ENCODE results near the gene KIF16B.

Gene KIF16B

GRCh38 chr20:16353417-16353781, 219.8 kb downstream of the KIF16B start:
- H3K27me3 ChIP-seq (ENCODE audit: insufficient read depth, poor library complexity, severe bottlenecking): no peaks in the 10 kb centered on the region
- no peak overlapping the region for H3K27ac ChIP-seq (replicated peaks)
- no peak for DNase-seq (ENCODE audit: low read depth in 1 of 2, low spot score in 1 of 2)
- no peak overlapping the region for H3K4me3 ChIP-seq (replicated peaks; ENCODE audit: insufficient read depth, low read length)
- TF ChIP-seq SPI1 (IDR thresholded peaks at IDR 0.05; ENCODE audit: borderline replicate concordance, low read depth) (no peak), POLR2AphosphoS5 (IDR thresholded peaks at IDR 0.05; ENCODE audit: low read depth) (no peak), CTCF (IDR thresholded peaks at IDR 0.05; ENCODE audit: insufficient read depth, low read length) (no peak), REST (IDR thresholded peaks at IDR 0.05; ENCODE audit: insufficient replicate concordance, low read depth) (no peak), GABPA (IDR thresholded peaks at IDR 0.05; ENCODE audit: low read depth) (no peak)

- DNase-seq (ENCODE audit: low read depth in 1 of 2, low spot score in 1 of 2): no peak
- Histone ChIP-seq H3K4me3 (replicated peaks; ENCODE audit: insufficient read depth, low read length) (no peak overlapping the region), H3K27ac (replicated peaks) (no peak overlapping the region), H3K27me3 (ENCODE audit: insufficient read depth, poor library complexity, severe bottlenecking) (no peaks in the 10 kb centered on the region)
- TF ChIP-seq REST (IDR thresholded peaks at IDR 0.05; ENCODE audit: insufficient replicate concordance, low read depth) (no peak), SPI1 (IDR thresholded peaks at IDR 0.05; ENCODE audit: borderline replicate concordance, low read depth) (no peak), CTCF (IDR thresholded peaks at IDR 0.05; ENCODE audit: insufficient read depth, low read length) (no peak), POLR2AphosphoS5 (IDR thresholded peaks at IDR 0.05; ENCODE audit: low read depth) (no peak), GABPA (IDR thresholded peaks at IDR 0.05; ENCODE audit: low read depth) (no peak)
These were observed 220.4 kb downstream of the KIF16B start for GRCh38 chr20:16352751-16353416.

- Histone ChIP-seq H3K4me3 (replicated peaks; ENCODE audit: insufficient read depth, low read length) (no peak overlapping the region), H3K27me3 (ENCODE audit: insufficient read depth, poor library complexity, severe bottlenecking) (no peaks in the 10 kb centered on the region), H3K27ac (replicated peaks) (no peak overlapping the region)
- no peak for TF ChIP-seq REST (IDR thresholded peaks at IDR 0.05; ENCODE audit: insufficient replicate concordance, low read depth)
- no peak for TF ChIP-seq GABPA (IDR thresholded peaks at IDR 0.05; ENCODE audit: low read depth)
- TF ChIP-seq POLR2AphosphoS5 (IDR thresholded peaks at IDR 0.05; ENCODE audit: low read depth): no peak
- no peak for TF ChIP-seq SPI1 (IDR thresholded peaks at IDR 0.05; ENCODE audit: borderline replicate concordance, low read depth)
- TF ChIP-seq CTCF (IDR thresholded peaks at IDR 0.05; ENCODE audit: insufficient read depth, low read length): no peak
- no peak for DNase-seq (ENCODE audit: low read depth in 1 of 2, low spot score in 1 of 2)
These were observed 220.9 kb downstream of the KIF16B start for GRCh38 chr20:16352321-16352720.
